Panc1 (cell line): Measurements from ENCODE around the gene NKAIN2.
A peak's percentile ranks its signal among the peaks of the same experiment; 100 is the strongest.

Experiments used
- CTCF ChIP-seq: fragments of 450-650 bp; IDR thresholded peaks from 2 replicates; pipeline ENCODE4 v1.5.1; 2017; ENCODE audit warnings: mild to moderate bottlenecking
- SIN3A ChIP-seq: IDR thresholded peaks from 2 replicates; pipeline ENCODE4 v1.6.1; 2012; ENCODE audit warnings: low read depth, mild to moderate bottlenecking, low read length, moderate library complexity, borderline replicate concordance; ENCODE audit not compliant: insufficient read depth
- TCF7L2 ChIP-seq: IDR thresholded peaks from 2 replicates; pipeline ENCODE4 v1.6.1; 2011; ENCODE audit warnings: mild to moderate bottlenecking, low read depth, low read length, inconsistent platforms

GRCh38 chr6:124334359-124334758, 530.7 kb downstream of the NKAIN2 start:
- TF ChIP-seq CTCF: peak; percentile 18
- TF ChIP-seq TCF7L2: no peak
- TF ChIP-seq SIN3A: no peak
